GM23248 (cell line): Measurements from ENCODE around the gene NTSR2.

ENCODE experiments used
- EZH2 ChIP-seq: fragments of 200-600 bp; sonication (generic); IDR thresholded peaks from 2 replicates; pipeline ENCODE4 v1.6.1; 2018; ENCODE audit warnings: antibody characterized with exemption, mild to moderate bottlenecking; ENCODE audit not compliant: insufficient read depth, poor library complexity, severe bottlenecking
- EZH2phosphoT487 ChIP-seq: fragments of 200-600 bp; sonication (generic); IDR thresholded peaks from 2 replicates; pipeline ENCODE4 v1.6.1; 2018; ENCODE audit warnings: antibody characterized with exemption, moderate library complexity, mild to moderate bottlenecking, low read depth; ENCODE audit not compliant: insufficient read depth

- TF ChIP-seq EZH2 (no peak), EZH2phosphoT487 (no peak)
These were observed 40.8 kb downstream of the NTSR2 start for GRCh38 chr2:11629215-11629614.
